Left ventricle myocardium inferior (tissue), 1 donor: Measurements from ENCODE around the gene GPR78. TPM values are rescaled to one million over a fixed set of nuclear protein-coding genes. Genes with fewer than 3 reads are reported as not detected.

Source experiments
- DNase-seq: peaks from one replicate; pipeline ENCODE4 v3.0.0-alpha.2; 2020
- H3K27ac ChIP-seq: fragments of 200-600 bp; replicated peaks from 2 replicates; pipeline ENCODE4 v1.8.0; 2021
- H3K27me3 ChIP-seq: fragments of 200-600 bp; 2 replicates; pipeline ENCODE4 v1.8.0; 2021; ENCODE audit warnings: low read depth
- H3K36me3 ChIP-seq: fragments of 200-600 bp; 2 replicates; pipeline ENCODE4 v1.8.0; 2021
- H3K4me1 ChIP-seq: fragments of 200-600 bp; 2 replicates; pipeline ENCODE4 v1.8.0; 2021
- H3K4me3 ChIP-seq: fragments of 200-600 bp; 2 replicates; pipeline ENCODE4 v1.8.0; 2021; ENCODE audit warnings: mild to moderate bottlenecking, moderate library complexity
- H3K9me3 ChIP-seq: fragments of 200-600 bp; replicated peaks from 2 replicates; pipeline ENCODE4 v1.8.0; 2021
- CTCF ChIP-seq: fragments of 200-600 bp; IDR thresholded peaks from 2 replicates; pipeline ENCODE4 v1.8.0; 2021; ENCODE audit warnings: antibody characterized with exemption, mild to moderate bottlenecking, borderline replicate concordance
- intact Hi-C: fragments of 100-400 bp; cut with micrococcal nuclease; formaldehyde crosslinking; loops from one replicate; pipeline ENCODE4 v1.11.0; 2022
- total RNA-seq: library from RNA; stranded (reverse); fragmentation: NEBNext Ultra II Directional; extraction: Animal tissue kit (Norgen Biotek cat#: 25700); gene quantifications from one replicate; pipeline ENCODE4 v1.2.1, GENCODE V29; 2021
- donor health status: DM: no; HTN: yes; CAD: no; lungs with severe emphysema.

The GPR78 gene
- total RNA-seq, 1 donor from 2014 or later, result not detected

- intact Hi-C loops, result no loop called here
Observed at GRCh38 chr4:8613421-8614364, 33.5 kb downstream of the GPR78 start.

GRCh38 chr4:8614365-8615193 is 34.4 kb downstream of the GPR78 start:
- Histone ChIP-seq H3K4me3 (no peak overlapping the region), H3K4me1 (peaks cover 19% of the 10 kb centered on the region), H3K36me3 (no peaks in the 10 kb centered on the region), H3K27ac (no peak overlapping the region), H3K27me3 (peaks cover 41% of the 10 kb centered on the region), H3K9me3 (no peaks in the 10 kb centered on the region)
- TF ChIP-seq CTCF, result no peak
- intact Hi-C loops, result no loop called here
- no peak for DNase-seq

More at GRCh38 chr4:8613421-8614364, 33.5 kb downstream of the GPR78 start:
- Histone ChIP-seq H3K4me3 (no peak overlapping the region), H3K27ac (no peak overlapping the region), H3K9me3 (no peaks in the 10 kb centered on the region), H3K4me1 (peaks cover 19% of the 10 kb centered on the region), H3K36me3 (no peaks in the 10 kb centered on the region), H3K27me3 (peaks cover 33% of the 10 kb centered on the region)
- DNase-seq, result no peak
- TF ChIP-seq CTCF, result no peak

- TF ChIP-seq CTCF, result no peak
- intact Hi-C loops, result no loop called here
- Histone ChIP-seq H3K9me3 (no peaks in the 10 kb centered on the region), H3K4me1 (peaks cover 15% of the 10 kb centered on the region), H3K36me3 (no peaks in the 10 kb centered on the region), H3K27me3 (peaks cover 43% of the 10 kb centered on the region), H3K27ac (no peak overlapping the region), H3K4me3 (no peak overlapping the region)
- DNase-seq, result no peak
Observed at GRCh38 chr4:8615366-8615765, 35.2 kb downstream of the GPR78 start.

- Histone ChIP-seq H3K9me3 (no peaks in the 10 kb centered on the region), H3K4me3 (no peak overlapping the region), H3K27me3 (peaks cover 45% of the 10 kb centered on the region), H3K36me3 (no peaks in the 10 kb centered on the region), H3K27ac (no peak overlapping the region), H3K4me1 (peaks cover 7% of the 10 kb centered on the region)
- intact Hi-C loops, result no loop called here
- TF ChIP-seq CTCF, result no peak
- DNase-seq, result no peak
Observed at GRCh38 chr4:8615921-8616787, 36.0 kb downstream of the GPR78 start.

GRCh38 chr4:8616831-8617230 is 36.6 kb downstream of the GPR78 start:
- H3K9me3 ChIP-seq, result no peaks in the 10 kb centered on the region
- peaks cover 5% of the 10 kb centered on the region for H3K4me1 ChIP-seq
- no peak for DNase-seq
- no peak for TF ChIP-seq CTCF
- H3K27me3 ChIP-seq, result peaks cover 46% of the 10 kb centered on the region
- H3K27ac ChIP-seq, result no peak overlapping the region
- no peak overlapping the region for H3K4me3 ChIP-seq
- no peaks in the 10 kb centered on the region for H3K36me3 ChIP-seq
- intact Hi-C loops, result no loop called here
